Trophoblast cell (in vitro differentiated cells and primary cell): Measurements from ENCODE around the gene ZDBF2.

Source experiments
- DNase-seq, 2 donors: peaks; one replicate each; pipeline ENCODE4 v3.0.0-alpha.2; 2016
- H2AFZ ChIP-seq: 2 replicates; pipeline ENCODE4 v1.6.1; 2013; ENCODE audit warnings: low read length, moderate library complexity, mild to moderate bottlenecking; ENCODE audit not compliant: insufficient read depth, poor library complexity
- H2AK5ac ChIP-seq: 2 replicates; pipeline ENCODE4 v1.6.1; 2013; ENCODE audit warnings: mild to moderate bottlenecking, low read length
- H2BK120ac ChIP-seq: 2 replicates; pipeline ENCODE4 v1.6.1; 2013; ENCODE audit warnings: low read length, mild to moderate bottlenecking, moderate library complexity; ENCODE audit not compliant: insufficient read depth, poor library complexity
- H2BK12ac ChIP-seq: 2 replicates; pipeline ENCODE4 v1.6.1; 2013; ENCODE audit warnings: mild to moderate bottlenecking, low read length, moderate library complexity
- H2BK5ac ChIP-seq: 2 replicates; pipeline ENCODE4 v1.6.1; 2013; ENCODE audit warnings: low read length, low read depth, moderate library complexity, mild to moderate bottlenecking; ENCODE audit not compliant: poor library complexity
- H3K14ac ChIP-seq: 2 replicates; pipeline ENCODE4 v1.6.1; 2013; ENCODE audit warnings: mild to moderate bottlenecking, low read length
- H3K18ac ChIP-seq: 2 replicates; pipeline ENCODE4 v1.6.1; 2013; ENCODE audit warnings: mild to moderate bottlenecking, low read length
- H3K23ac ChIP-seq: 2 replicates; pipeline ENCODE4 v1.6.1; 2013; ENCODE audit warnings: low read length
- H3K27ac ChIP-seq: 2 replicates; pipeline ENCODE4 v1.5.1; 2013; ENCODE audit warnings: low read depth, mild to moderate bottlenecking, inconsistent platforms, low read length, moderate library complexity
- H3K27me3 ChIP-seq: 2 replicates; pipeline ENCODE4 v1.6.1; 2013; ENCODE audit warnings: inconsistent platforms, mild to moderate bottlenecking, low read length, moderate library complexity; ENCODE audit not compliant: insufficient read depth
- H3K36me3 ChIP-seq, 2 experiments: 1 replicate in 1 of 2; 2 replicates in 1 of 2; pipeline ENCODE4 v1.6.1; 2013; ENCODE audit warnings: low read length in 2 of 2, mild to moderate bottlenecking in 2 of 2, moderate library complexity in 1 of 2; ENCODE audit not compliant: insufficient read depth in 2 of 2, control insufficient read depth in 1 of 2
- H3K4ac ChIP-seq: 2 replicates; pipeline ENCODE4 v1.6.1; 2013; ENCODE audit warnings: low read depth, mild to moderate bottlenecking, low read length, moderate library complexity
- H3K4me1 ChIP-seq, 2 experiments: 1 replicate in 1 of 2; 2 replicates in 1 of 2; pipeline ENCODE4 v1.6.1; 2013; ENCODE audit warnings: low read length in 2 of 2, mild to moderate bottlenecking in 2 of 2, moderate library complexity in 1 of 2; ENCODE audit not compliant: insufficient read depth in 2 of 2, control insufficient read depth in 1 of 2
- H3K4me2 ChIP-seq: 2 replicates; pipeline ENCODE4 v1.6.1; 2013; ENCODE audit warnings: inconsistent platforms, mild to moderate bottlenecking, low read length, moderate library complexity
- H3K4me3 ChIP-seq: 2 replicates; pipeline ENCODE4 v1.5.1; 2013; ENCODE audit warnings: mild to moderate bottlenecking, low read depth, low read length, inconsistent platforms
- H3K79me1 ChIP-seq: one replicate; pipeline ENCODE4 v1.6.1; 2013; ENCODE audit warnings: low read length
- H3K79me2 ChIP-seq: 2 replicates; pipeline ENCODE4 v1.6.1; 2013; ENCODE audit warnings: low read length, mild to moderate bottlenecking; ENCODE audit not compliant: control insufficient read depth, insufficient read depth, poor library complexity
- H3K9ac ChIP-seq: 2 replicates; pipeline ENCODE4 v1.6.1; 2013; ENCODE audit warnings: mild to moderate bottlenecking, low read length
- H3K9me3 ChIP-seq: 2 replicates; pipeline ENCODE4 v1.6.1; 2013; ENCODE audit warnings: low read depth, mild to moderate bottlenecking, control low read depth, inconsistent platforms, low read length; ENCODE audit not compliant: insufficient read depth
- H4K12ac ChIP-seq: 2 replicates; pipeline ENCODE4 v1.6.1; 2013; ENCODE audit warnings: low read depth, mild to moderate bottlenecking, low read length, moderate library complexity
- H4K8ac ChIP-seq: 2 replicates; pipeline ENCODE4 v1.6.1; 2013; ENCODE audit warnings: low read depth, mild to moderate bottlenecking, low read length, moderate library complexity
- H4K91ac ChIP-seq: one replicate; pipeline ENCODE4 v1.6.1; 2013; ENCODE audit warnings: low read depth, mild to moderate bottlenecking, low read length, moderate library complexity
- WGBS: extraction: QIAGEN DNeasy Blood & Tissue Kit; methylation state at CpG from one replicate; pipeline ENCODE4 v1.1.7; 2013; ENCODE audit warnings: missing lambda C conversion rate; ENCODE audit not compliant: insufficient read length, insufficient coverage; ENCODE audit errors: extremely low coverage; 5-methylcytosine and 5-hydroxymethylcytosine counted together

The ZDBF2 gene

DNA sequence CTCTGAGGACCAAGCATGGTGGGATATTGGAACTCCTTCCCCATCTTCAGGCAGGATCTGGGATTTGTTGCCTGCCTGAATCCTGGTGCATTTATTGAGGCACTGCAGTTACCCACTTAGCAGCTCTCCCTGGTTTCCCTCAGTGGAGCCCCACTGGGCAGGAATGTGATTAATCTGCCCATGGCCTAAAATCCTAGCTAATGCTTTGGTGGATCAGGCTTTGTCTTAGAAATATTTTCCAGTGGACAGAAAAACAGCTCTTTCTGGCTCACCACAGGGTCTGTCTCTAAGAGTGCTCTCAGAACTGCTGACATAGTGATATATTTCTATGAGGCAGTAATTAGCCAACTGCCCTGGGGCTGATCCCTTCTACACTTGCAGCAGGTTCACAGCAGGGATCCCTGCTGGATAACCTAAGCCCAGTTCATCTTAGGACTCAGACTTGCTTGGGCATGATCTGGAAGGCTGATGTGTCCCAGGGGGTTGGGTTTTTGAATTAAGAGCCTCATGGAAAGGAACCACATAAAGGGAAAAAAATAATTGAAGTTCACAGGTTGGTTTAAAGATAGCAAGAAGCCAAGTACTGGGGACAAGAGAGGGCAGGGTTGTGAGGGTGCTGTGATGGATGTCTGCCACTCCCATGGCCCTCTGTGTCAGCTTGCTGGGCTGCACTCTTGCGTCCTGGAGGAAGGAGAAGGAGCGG lies 44.3 kb upstream of the ZDBF2 start:
- Histone ChIP-seq H4K91ac (no peak overlapping the region), H3K36me3 (no peaks in the 10 kb centered on the region), H4K8ac (no peak overlapping the region), H2AK5ac (no peak overlapping the region), H3K23ac (no peak overlapping the region), H3K9me3 (peaks cover 1% of the 10 kb centered on the region), H3K9ac (no peak overlapping the region), H3K4me1 (peaks cover 0 to 2% of the 10 kb centered on the region in 2 experiments), H2BK5ac (no peak overlapping the region), H3K4ac (no peak overlapping the region), H2BK120ac (no peak overlapping the region), H3K79me1 (no peaks in the 10 kb centered on the region), H3K27me3 (no peaks in the 10 kb centered on the region), H2AFZ (no peak overlapping the region), H3K14ac (no peak overlapping the region), H3K18ac (no peak overlapping the region), H4K12ac (no peak overlapping the region), H2BK12ac (no peak overlapping the region), H3K4me2 (no peak overlapping the region), H3K4me3 (no peak overlapping the region), H3K79me2 (no peaks in the 10 kb centered on the region), H3K27ac (no peak overlapping the region)
- no CpG with 5 or more reads among the region's 2 CpGs for WGBS
- DNase-seq, result no peak

DNA sequence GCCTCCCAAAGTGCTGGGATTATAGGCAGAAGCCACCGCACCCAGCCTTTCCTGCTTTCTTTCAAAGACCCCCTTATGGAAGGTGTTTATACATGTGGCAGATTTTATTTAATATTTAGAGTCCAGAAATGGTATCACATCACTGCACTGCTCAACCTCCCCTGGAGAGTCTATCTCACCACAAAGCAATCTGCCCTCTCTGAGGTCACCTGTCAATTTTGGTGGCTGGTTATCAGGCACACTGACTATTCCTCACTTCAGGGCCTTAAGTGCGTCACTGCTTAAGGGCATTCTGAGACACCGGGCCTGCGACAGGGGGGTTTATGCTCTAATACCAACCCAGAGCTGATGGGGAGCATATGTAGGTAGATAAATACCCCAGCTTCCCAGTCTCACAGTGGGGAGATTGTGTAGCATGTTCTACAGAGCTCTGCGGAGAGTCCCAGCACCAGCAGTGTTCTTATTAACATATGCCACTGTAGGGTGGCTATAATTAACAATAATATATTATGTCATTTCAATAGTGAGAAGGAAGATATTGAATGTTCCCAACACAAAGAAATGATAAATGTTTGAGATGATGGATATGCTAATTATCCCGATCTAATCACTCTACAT lies 42.7 kb upstream of the ZDBF2 start:
- Histone ChIP-seq H4K8ac (no peak overlapping the region), H3K9me3 (peaks cover 1% of the 10 kb centered on the region), H2BK120ac (no peak overlapping the region), H3K23ac (no peak overlapping the region), H3K27ac (no peak overlapping the region), H2BK12ac (no peak overlapping the region), H3K4me3 (no peak overlapping the region), H3K27me3 (no peaks in the 10 kb centered on the region), H3K18ac (no peak overlapping the region), H2AFZ (no peak overlapping the region), H3K36me3 (no peaks in the 10 kb centered on the region), H4K91ac (no peak overlapping the region), H3K4ac (no peak overlapping the region), H2BK5ac (no peak overlapping the region), H2AK5ac (no peak overlapping the region), H3K4me2 (no peak overlapping the region), H3K79me1 (no peaks in the 10 kb centered on the region), H3K14ac (no peak overlapping the region), H3K79me2 (no peaks in the 10 kb centered on the region), H3K9ac (no peak overlapping the region), H3K4me1 (peaks cover 0 to 2% of the 10 kb centered on the region in 2 experiments), H4K12ac (no peak overlapping the region)
- WGBS, result no CpG with 5 or more reads among the region's 6 CpGs
- no peak for DNase-seq

DNA sequence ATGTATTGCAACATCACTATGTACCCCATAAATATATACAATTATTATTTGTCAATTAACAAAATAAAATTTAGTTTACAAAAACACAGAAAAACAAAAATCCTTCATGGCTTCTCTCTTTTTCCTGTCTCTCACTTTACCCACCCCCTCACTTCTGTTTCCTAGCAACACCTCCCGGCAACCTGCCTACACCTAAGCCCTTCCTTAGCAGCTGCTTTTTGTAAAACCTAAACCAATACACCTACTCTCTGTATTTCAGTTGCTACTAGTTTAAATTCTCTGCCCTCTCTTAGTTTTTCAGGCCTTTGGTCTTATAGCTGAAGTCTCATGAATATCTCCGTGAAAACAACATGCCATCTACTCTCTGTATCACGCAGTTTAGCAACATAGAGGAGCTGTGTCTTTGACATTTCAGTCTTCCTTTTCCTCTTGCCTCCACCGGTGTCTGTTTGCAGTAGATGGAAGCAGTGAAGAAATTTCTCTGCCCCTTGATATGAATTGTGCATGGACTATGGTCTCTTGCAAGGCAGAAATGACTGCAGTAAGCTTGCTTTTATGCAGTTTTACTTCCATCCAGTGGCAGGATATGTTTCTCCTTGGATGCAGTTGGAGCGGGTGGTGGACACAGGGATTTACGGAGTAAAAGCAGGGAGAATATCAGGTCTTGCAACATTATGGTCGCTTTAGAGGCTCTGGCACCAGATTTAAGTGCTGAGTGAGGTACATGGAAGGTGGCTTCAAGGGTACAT lies 42.0 kb upstream of the ZDBF2 start:
- Histone ChIP-seq H2BK12ac (no peak overlapping the region), H3K18ac (no peak overlapping the region)
- WGBS, result no CpG with 5 or more reads among the region's 7 CpGs

DNA sequence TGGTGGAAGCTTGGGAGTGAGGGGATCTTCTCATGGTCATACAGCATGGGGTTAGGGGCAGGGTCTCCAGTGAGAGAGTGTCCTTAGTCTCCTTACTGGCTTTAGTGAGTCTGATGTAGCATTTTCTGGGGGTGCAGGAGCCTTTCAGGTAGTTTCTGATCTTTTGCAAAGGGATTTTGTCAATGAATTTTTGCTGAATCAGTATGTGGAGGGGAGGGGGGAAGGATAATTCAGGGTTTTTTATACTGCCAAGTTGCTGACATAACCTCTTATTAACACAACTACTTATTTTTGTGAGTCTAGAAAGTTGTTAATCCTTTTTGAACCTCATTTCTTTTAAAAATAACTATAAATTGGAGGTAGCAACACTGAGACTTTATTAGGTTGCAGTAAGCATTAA lies 35.3 kb upstream of the ZDBF2 start:
- Histone ChIP-seq H3K27me3 (no peaks in the 10 kb centered on the region), H2BK120ac (no peak overlapping the region), H2BK12ac (no peak overlapping the region), H4K12ac (no peak overlapping the region), H3K23ac (no peak overlapping the region), H2BK5ac (no peak overlapping the region), H3K79me1 (no peaks in the 10 kb centered on the region), H3K79me2 (no peaks in the 10 kb centered on the region), H2AFZ (no peak overlapping the region), H3K18ac (no peak overlapping the region), H3K4me2 (no peak overlapping the region), H3K27ac (no peak overlapping the region), H4K91ac (no peak overlapping the region), H3K4ac (no peak overlapping the region), H3K14ac (no peak overlapping the region), H3K9ac (no peak overlapping the region), H3K9me3 (peaks cover 1% of the 10 kb centered on the region), H3K4me1 (no peaks in the 10 kb centered on the region), H4K8ac (no peak overlapping the region), H2AK5ac (no peak overlapping the region), H3K4me3 (no peak overlapping the region), H3K36me3 (no peaks in the 10 kb centered on the region)
- no peak for DNase-seq

More for the DNA sequence above, 42.0 kb upstream of the ZDBF2 start:
- H2BK120ac ChIP-seq, result no peak overlapping the region
- H3K9ac ChIP-seq, result no peak overlapping the region
- no peaks in the 10 kb centered on the region for H3K79me1 ChIP-seq
- no peak overlapping the region for H3K4me2 ChIP-seq
- no peak overlapping the region for H3K27ac ChIP-seq
- H3K4me3 ChIP-seq, result no peak overlapping the region
- no peaks in the 10 kb centered on the region for H3K79me2 ChIP-seq
- H3K23ac ChIP-seq, result no peak overlapping the region
- H4K12ac ChIP-seq, result no peak overlapping the region
- H2AK5ac ChIP-seq, result no peak overlapping the region
- no peaks in the 10 kb centered on the region for H3K27me3 ChIP-seq
- H3K9me3 ChIP-seq, result peaks cover 1% of the 10 kb centered on the region
- DNase-seq, result no peak
- H2BK5ac ChIP-seq, result no peak overlapping the region
- no peak overlapping the region for H4K91ac ChIP-seq
- H4K8ac ChIP-seq, result no peak overlapping the region
- no peaks in the 10 kb centered on the region for H3K36me3 ChIP-seq
- no peak overlapping the region for H2AFZ ChIP-seq
- no peak overlapping the region for H3K4ac ChIP-seq
- H3K14ac ChIP-seq, result no peak overlapping the region
- H3K4me1 ChIP-seq, result peaks cover 0 to 2% of the 10 kb centered on the region in 2 experiments
